Neural cell (in vitro differentiated cells): ENCODE results near the gene LETM1. TPM values are rescaled to one million over a fixed set of nuclear protein-coding genes. Genes with fewer than 3 reads are reported as not detected.

Experiments
- H2AFZ ChIP-seq: fragments of 200-600, 300-800 bp; sonication (generic), shearing (Covaris generic); 2 replicates; pipeline ENCODE4 v1.6.0; 2014; ENCODE audit warnings: low read depth, mild to moderate bottlenecking, antibody characterized with exemption, low read length, moderate library complexity
- H3F3A ChIP-seq: fragments of 200-600 bp; shearing (Covaris generic); 2 replicates; pipeline ENCODE4 v1.6.1; 2016; ENCODE audit warnings: mild to moderate bottlenecking, moderate library complexity, mixed read lengths, antibody characterized with exemption, low read length; ENCODE audit not compliant: insufficient read depth, poor library complexity, severe bottlenecking
- H3K27ac ChIP-seq: fragments of 200-600, 300-800 bp; sonication (generic), shearing (Covaris generic); 2 replicates; pipeline ENCODE4 v1.5.1; 2014; ENCODE audit warnings: mild to moderate bottlenecking, low read length, moderate library complexity
- H3K27me3 ChIP-seq: fragments of 300-800, 200-600 bp; sonication (generic), shearing (Covaris generic); 2 replicates; pipeline ENCODE4 v1.6.0; 2014; ENCODE audit warnings: mild to moderate bottlenecking, low read depth, low read length, moderate library complexity; ENCODE audit not compliant: insufficient read depth
- H3K36me3 ChIP-seq: fragments of 300-800, 200-600 bp; sonication (generic), shearing (Covaris generic); 2 replicates; pipeline ENCODE4 v1.5.1; 2014; ENCODE audit warnings: mild to moderate bottlenecking, antibody characterized with exemption, low read length, moderate library complexity; ENCODE audit not compliant: insufficient read depth
- H3K4me2 ChIP-seq: fragments of 300-800, 200-600 bp; sonication (generic), shearing (Covaris generic); 2 replicates; pipeline ENCODE4 v1.6.0; 2014; ENCODE audit warnings: mild to moderate bottlenecking, low read length
- H3K4me3 ChIP-seq: fragments of 300-800, 200-600 bp; sonication (generic), shearing (Covaris generic); 2 replicates; pipeline ENCODE4 v1.5.1; 2014; ENCODE audit warnings: mild to moderate bottlenecking, low read length, moderate library complexity
- H3K79me2 ChIP-seq: fragments of 200-600 bp; shearing (Covaris generic); replicated peaks from 2 replicates; pipeline ENCODE4 v1.6.0; 2014; ENCODE audit warnings: mild to moderate bottlenecking, low read length, moderate library complexity; ENCODE audit not compliant: insufficient read depth
- H3K9ac ChIP-seq: fragments of 300-800, 200-600 bp; sonication (generic), shearing (Covaris generic); 2 replicates; pipeline ENCODE4 v1.6.1; 2016; ENCODE audit warnings: mild to moderate bottlenecking, low read length, mixed read lengths
- H3K9me2 ChIP-seq: fragments of 200-600 bp; shearing (Covaris generic); 2 replicates; pipeline ENCODE4 v1.6.1; 2016; ENCODE audit warnings: mild to moderate bottlenecking, low read length, mixed read lengths; ENCODE audit not compliant: insufficient read depth
- H3K9me3 ChIP-seq: fragments of 200-600, 300-800 bp; sonication (generic), shearing (Covaris generic); 2 replicates; pipeline ENCODE4 v1.6.1; 2016; ENCODE audit warnings: mild to moderate bottlenecking, mixed run types, low read length, moderate library complexity, mixed read lengths
- H4K20me1 ChIP-seq: fragments of 200-600 bp; shearing (Covaris generic); 2 replicates; pipeline ENCODE4 v1.6.1; 2016; ENCODE audit warnings: mild to moderate bottlenecking, mixed run types; ENCODE audit not compliant: insufficient read depth
- CTCF ChIP-seq: fragments of 450-650 bp; IDR thresholded peaks from 2 replicates; pipeline ENCODE4 v1.5.1; 2014; ENCODE audit warnings: antibody characterized with exemption, mild to moderate bottlenecking, moderate library complexity; ENCODE audit not compliant: poor library complexity, severe bottlenecking
- EZH2 ChIP-seq: fragments of 200-600, 300-800 bp; shearing (Covaris generic), sonication (generic); IDR thresholded peaks from 2 replicates; pipeline ENCODE4 v1.6.1; 2014; ENCODE audit warnings: antibody characterized with exemption, low read length, borderline replicate concordance, mild to moderate bottlenecking; ENCODE audit not compliant: insufficient read depth, poor library complexity, severe bottlenecking
- POLR2AphosphoS5 ChIP-seq: IDR thresholded peaks from 2 replicates; pipeline ENCODE4 v1.6.1; 2012
- RAD21 ChIP-seq: fragments of 450-650 bp; conservative IDR thresholded peaks from 2 replicates; pipeline ENCODE4 v1.6.1; 2014; ENCODE audit warnings: antibody characterized with exemption, mild to moderate bottlenecking, moderate library complexity
- REST ChIP-seq: IDR thresholded peaks from 2 replicates; pipeline ENCODE4 v1.6.1; 2012; ENCODE audit warnings: borderline replicate concordance
- SMC3 ChIP-seq: fragments of 450-650 bp; conservative IDR thresholded peaks from 2 replicates; pipeline ENCODE4 v1.6.1; 2014; ENCODE audit warnings: antibody characterized with exemption, mild to moderate bottlenecking, moderate library complexity; ENCODE audit not compliant: poor library complexity
- TAF1 ChIP-seq: IDR thresholded peaks from 2 replicates; pipeline ENCODE4 v1.6.1; 2012; ENCODE audit warnings: low read depth
- polyA plus RNA-seq: library from polyadenylated mRNA; depleted of rRNA; stranded (reverse); fragments of >200 nt; gene quantifications from 2 replicates; pipeline ENCODE4 v1.2.3, GENCODE V29; 2014

The LETM1 gene
- polyA plus RNA-seq, 1 donor from 2014 or later = 38.9 TPM

- peaks cover 21% of the 10 kb centered on the region for H3K27me3 ChIP-seq
- TF ChIP-seq POLR2AphosphoS5 = no peak
- TF ChIP-seq REST = no peak
- no peak overlapping the region for H3K27ac ChIP-seq
- no peak overlapping the region for H2AFZ ChIP-seq
- no peaks in the 10 kb centered on the region for H3K36me3 ChIP-seq
- peak overlapping the region; percentile 52 for H3K4me3 ChIP-seq
- no peaks in the 10 kb centered on the region for H3K9me2 ChIP-seq
- H3K9ac ChIP-seq = no peak overlapping the region
- no peaks in the 10 kb centered on the region for H4K20me1 ChIP-seq
- no peaks in the 10 kb centered on the region for H3K9me3 ChIP-seq
- no peaks in the 10 kb centered on the region for H3F3A ChIP-seq
- H3K4me2 ChIP-seq = no peak overlapping the region
- H3K79me2 ChIP-seq = no peaks in the 10 kb centered on the region
Measured at GRCh38 chr4:1766106-1767060, 89.6 kb downstream of the LETM1 start.

- Histone ChIP-seq H4K20me1 (no peaks in the 10 kb centered on the region), H3K9ac (no peak overlapping the region), H3K79me2 (no peaks in the 10 kb centered on the region), H3K9me2 (no peaks in the 10 kb centered on the region), H3K27ac (no peak overlapping the region), H3K4me3 (no peak overlapping the region), H3K36me3 (no peaks in the 10 kb centered on the region), H3K9me3 (no peaks in the 10 kb centered on the region), H3K4me2 (no peak overlapping the region), H2AFZ (no peak overlapping the region), H3K27me3 (peaks cover 21% of the 10 kb centered on the region), H3F3A (no peaks in the 10 kb centered on the region)
- TF ChIP-seq RAD21 = no peak
- TF ChIP-seq TAF1 = no peak
- TF ChIP-seq SMC3 = no peak
- TF ChIP-seq CTCF = no peak
- TF ChIP-seq EZH2 = no peak
Measured at GRCh38 chr4:1765409-1766072, 90.4 kb downstream of the LETM1 start.
